ENCODE results near the gene ANKFY1. TPM values are rescaled to one million over a fixed set of nuclear protein-coding genes. Genes with fewer than 3 reads are reported as not detected.

Gene ANKFY1
- total and polyA plus RNA-seq, 9 of the 15 experiments (the other 6 are each of a cell fraction or from before 2014, with no cell fraction given), result 4.3 to 25.6 (median 12.2) TPM

- peak; percentile 96; the same call in 1 of the 2 replicates for TF ChIP-seq BRCA1 (IDR thresholded peaks at IDR 0.05)
- TF ChIP-seq BRCA1 (CRISPR knock-in tag; IDR thresholded peaks at IDR 0.05), result no peak
- TF ChIP-seq ZNF79 (CRISPR knock-in tag; IDR thresholded peaks at IDR 0.05; ENCODE audit: low read depth), result no peak
- TF ChIP-seq CTCF (IDR thresholded peaks at IDR 0.05 in 2 of 3, conservative IDR thresholded peaks at IDR 0.05 in 1 of 3; ENCODE audit: insufficient read depth in 2 of 3, low read depth in 1 of 3, low read length in 3 of 3), result peak in 2 of 3 experiments; percentile 25 to 48; a peak in 4 of 6 replicates
- no peak for TF ChIP-seq RFX5 (IDR thresholded peaks at IDR 0.05; ENCODE audit: low read depth, low read length)
- TF ChIP-seq TOE1 (IDR thresholded peaks at IDR 0.05; ENCODE audit: borderline replicate concordance), result no peak
- no peak for TF ChIP-seq TOE1 (CRISPR knock-in tag; IDR thresholded peaks at IDR 0.05; ENCODE audit: borderline replicate concordance, low read depth)
- TF ChIP-seq IRF2 (CRISPR knock-in tag; IDR thresholded peaks at IDR 0.05), result peak; percentile 61; the same call in 1 of the 2 replicates
- no peak for TF ChIP-seq ZBTB12 (CRISPR knock-in tag; IDR thresholded peaks at IDR 0.05)
- TF ChIP-seq CREB3L1 (IDR thresholded peaks at IDR 0.05; ENCODE audit: borderline replicate concordance, low read depth), result peak; percentile 97
- TF ChIP-seq ZNF324 (CRISPR knock-in tag; IDR thresholded peaks at IDR 0.05), result no peak
- no peak for TF ChIP-seq ETV6 (IDR thresholded peaks at IDR 0.05; ENCODE audit: borderline replicate concordance in 1 of 2, low read depth in 2 of 2, low read length in 1 of 2)
- no peak for TF ChIP-seq ETV6 (CRISPR knock-in tag; IDR thresholded peaks at IDR 0.05; ENCODE audit: borderline replicate concordance)
- peak; percentile 72 for TF ChIP-seq VEZF1 (CRISPR knock-in tag; IDR thresholded peaks at IDR 0.05)
- TF ChIP-seq E2F3 (CRISPR knock-in tag; IDR thresholded peaks at IDR 0.05), result peak; percentile 67; the same call in 1 of the 2 replicates
- TF ChIP-seq ELF2 (CRISPR knock-in tag; IDR thresholded peaks at IDR 0.05), result no peak
Measured at GRCh38 chr17:4263282-4264215, at the start of gene ANKFY1 (continued).

Measured in K562 (cell line).